Testis (tissue), 3 donors: ENCODE measurements around the gene LDHB. TPM values are rescaled to one million over a fixed set of nuclear protein-coding genes. Genes with fewer than 3 reads are reported as not detected.

Experiments used
- DNase-seq: peaks from one replicate; pipeline ENCODE4 v3.0.0-alpha.2; 2019
- H3K27ac ChIP-seq, 2 donors: fragments of 200-600 bp; sonication (generic); one replicate each; pipeline ENCODE4 v1.5.1; 2019
- H3K27me3 ChIP-seq: fragments of 200-600 bp; sonication (generic); one replicate; pipeline ENCODE4 v1.5.1; 2019
- H3K36me3 ChIP-seq: fragments of 200-600 bp; sonication (generic); one replicate; pipeline ENCODE4 v1.5.1; 2017; ENCODE audit warnings: low read depth; ENCODE audit errors: missing control alignments
- H3K4me1 ChIP-seq: fragments of 200-600 bp; sonication (generic); one replicate; pipeline ENCODE4 v1.5.1; 2019
- H3K4me3 ChIP-seq, 2 donors: fragments of 200-600 bp; sonication (generic); one replicate each; pipeline ENCODE4 v1.5.1; 2017 to 2019
- H3K9me3 ChIP-seq: fragments of 200-600 bp; sonication (generic); one replicate; pipeline ENCODE4 v1.5.1; 2017
- POLR2A ChIP-seq: fragments of 450-650 bp; IDR thresholded peaks from one replicate; pipeline ENCODE4 v1.6.1; 2017; ENCODE audit warnings: antibody characterized with exemption, mild to moderate bottlenecking, moderate library complexity
- WGBS, 2 donors: methylation state at CpG; one replicate each; pipeline ENCODE4 v1.1.5; 2018; 5-methylcytosine and 5-hydroxymethylcytosine counted together
- intact Hi-C: fragments of 100-400 bp; cut with DNase I; formaldehyde crosslinking; loops from one replicate; pipeline ENCODE4 v1.15.1; 2023; ENCODE audit warnings: low total_unique reads
- polyA plus RNA-seq: library from polyadenylated mRNA; stranded (reverse); fragments of 350-450 nt; fragmentation: Illumina TruSeq; extraction: RNeasy Lipid Tissue Mini Kit (QIAGEN cat#74804); gene quantifications from one replicate; pipeline ENCODE4 v1.2.3, GENCODE V29; 2014; ENCODE audit warnings: low read depth, low replicate concordance; ENCODE audit not compliant: insufficient read depth
- total RNA-seq, 2 donors: library from RNA; depleted of rRNA; stranded (reverse); fragments of >200 nt; gene quantifications; one replicate each; pipeline ENCODE4 v1.2.3, GENCODE V29; 2016
- TF ChIP-seq, protein P1 (sequence below), 3 experiments: fragments of 450-650 bp in 2 of 3; fragments of 200-600 bp in 1 of 3; sonication (generic) in 1 of 3; IDR thresholded peaks; one replicate each; pipeline ENCODE4 v1.5.1; 2016 to 2019; ENCODE audit warnings: antibody characterized with exemption in 3 of 3, mild to moderate bottlenecking in 2 of 3, moderate library complexity in 1 of 3

Gene LDHB
- total and polyA plus RNA-seq, 3 donors from 2014 or later: 158 to 259 (median 196) TPM

DNA sequence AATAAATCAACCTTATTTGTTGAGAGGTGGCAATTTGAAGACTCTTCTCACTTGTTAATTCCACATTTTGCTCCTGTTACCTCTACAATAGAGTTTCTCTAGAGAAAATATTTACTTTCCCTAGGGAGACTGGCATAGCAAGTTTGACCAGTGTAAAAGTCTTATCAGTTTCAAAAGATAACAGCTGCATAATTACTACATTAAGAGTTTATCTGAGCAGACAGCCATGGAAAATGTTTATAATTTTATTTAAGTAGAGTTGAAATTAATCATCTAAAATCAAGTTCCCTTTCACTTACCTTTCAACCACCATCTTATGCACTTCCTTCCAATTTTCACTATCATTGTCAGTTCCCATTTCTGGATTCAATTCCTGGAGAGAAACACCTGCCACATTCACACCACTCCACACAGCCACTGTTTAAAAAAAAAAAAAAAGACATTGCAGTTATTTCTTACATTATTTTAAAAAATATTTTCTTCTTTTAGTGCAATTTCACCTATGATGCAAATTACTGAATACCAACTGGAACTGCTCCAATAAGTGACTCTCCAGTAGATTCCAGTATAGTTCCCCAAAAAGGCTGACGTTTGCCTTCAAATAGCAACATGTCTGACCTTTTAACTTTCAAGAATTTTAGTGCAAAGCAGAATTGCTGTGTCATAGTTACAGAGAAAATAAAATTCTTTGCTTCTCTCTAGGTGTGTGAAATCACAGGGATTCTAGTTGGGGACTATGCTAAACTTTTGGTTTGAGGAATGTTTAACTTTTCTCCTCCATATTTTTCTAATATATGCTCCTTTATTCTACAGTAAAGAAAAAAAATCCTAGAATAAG lies 19.4 kb downstream of the LDHB start:
- no peak overlapping the region for H3K4me3 ChIP-seq
- H3K27me3 ChIP-seq: no peaks in the 10 kb centered on the region
- H3K27ac ChIP-seq: no peak overlapping the region
- H3K9me3 ChIP-seq: no peaks in the 10 kb centered on the region
- no peak for DNase-seq
- H3K36me3 ChIP-seq: no peaks in the 10 kb centered on the region
- no peak for TF ChIP-seq POLR2A
- TF ChIP-seq, protein P1, sequence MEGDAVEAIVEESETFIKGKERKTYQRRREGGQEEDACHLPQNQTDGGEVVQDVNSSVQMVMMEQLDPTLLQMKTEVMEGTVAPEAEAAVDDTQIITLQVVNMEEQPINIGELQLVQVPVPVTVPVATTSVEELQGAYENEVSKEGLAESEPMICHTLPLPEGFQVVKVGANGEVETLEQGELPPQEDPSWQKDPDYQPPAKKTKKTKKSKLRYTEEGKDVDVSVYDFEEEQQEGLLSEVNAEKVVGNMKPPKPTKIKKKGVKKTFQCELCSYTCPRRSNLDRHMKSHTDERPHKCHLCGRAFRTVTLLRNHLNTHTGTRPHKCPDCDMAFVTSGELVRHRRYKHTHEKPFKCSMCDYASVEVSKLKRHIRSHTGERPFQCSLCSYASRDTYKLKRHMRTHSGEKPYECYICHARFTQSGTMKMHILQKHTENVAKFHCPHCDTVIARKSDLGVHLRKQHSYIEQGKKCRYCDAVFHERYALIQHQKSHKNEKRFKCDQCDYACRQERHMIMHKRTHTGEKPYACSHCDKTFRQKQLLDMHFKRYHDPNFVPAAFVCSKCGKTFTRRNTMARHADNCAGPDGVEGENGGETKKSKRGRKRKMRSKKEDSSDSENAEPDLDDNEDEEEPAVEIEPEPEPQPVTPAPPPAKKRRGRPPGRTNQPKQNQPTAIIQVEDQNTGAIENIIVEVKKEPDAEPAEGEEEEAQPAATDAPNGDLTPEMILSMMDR (IDR thresholded peaks at IDR 0.05): no peak
- intact Hi-C loops: no loop called here
- H3K4me1 ChIP-seq: no peaks in the 10 kb centered on the region
- 33 to 50% methylated on average over 1 of the region's 1 CpG for WGBS, 2 donors

DNA sequence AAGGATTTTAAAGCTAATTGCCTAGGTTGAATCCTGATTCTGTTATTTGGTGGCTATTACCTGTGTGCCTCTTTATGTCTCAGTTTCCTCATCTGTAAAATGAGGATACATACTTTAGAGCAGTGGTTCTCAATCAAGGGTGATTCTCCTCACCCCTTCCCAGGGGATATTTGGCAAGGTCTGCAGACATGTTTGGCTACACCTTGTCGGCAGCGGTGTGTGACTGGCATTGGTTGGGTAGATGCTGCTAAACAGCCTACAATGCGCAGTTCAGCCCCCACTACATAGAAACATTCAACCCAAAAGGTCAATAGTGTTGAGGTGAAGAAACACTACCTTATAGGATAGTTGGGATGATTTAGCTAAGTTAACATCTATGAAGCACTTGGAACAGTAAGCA lies 23.4 kb downstream of the LDHB start:
- Histone ChIP-seq H3K27ac (no peak overlapping the region), H3K36me3 (no peaks in the 10 kb centered on the region), H3K9me3 (no peaks in the 10 kb centered on the region), H3K27me3 (no peaks in the 10 kb centered on the region), H3K4me3 (no peak overlapping the region), H3K4me1 (no peaks in the 10 kb centered on the region)
- 95 to 100% methylated on average over 3 of the region's 3 CpGs for whole genome bisulfite sequencing, 2 donors
- DNase-seq: no peak
- no peak for TF ChIP-seq POLR2A
- TF ChIP-seq, protein P1 (IDR thresholded peaks at IDR 0.05): no peak
- intact Hi-C loops: no loop called here

DNA sequence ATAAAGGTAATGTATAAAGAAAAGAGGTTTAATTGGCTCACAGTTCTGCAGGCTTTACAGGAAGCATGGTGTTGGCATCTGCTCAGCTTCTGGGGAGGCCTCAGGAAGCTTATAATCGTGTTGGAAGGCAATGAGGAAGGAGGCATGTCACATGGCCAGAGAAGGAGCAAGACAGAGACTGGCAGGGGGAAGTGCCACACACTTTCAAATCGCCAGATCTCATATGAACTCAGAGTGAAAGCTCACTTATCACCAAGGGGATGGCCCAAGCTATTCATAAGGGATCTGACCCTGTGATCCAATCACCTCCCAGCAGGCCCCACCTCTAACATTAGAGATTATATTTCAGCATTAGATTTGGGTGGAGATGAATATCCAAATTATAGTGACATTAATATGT lies 26.3 kb downstream of the LDHB start:
- H3K4me1 ChIP-seq: no peaks in the 10 kb centered on the region
- no peaks in the 10 kb centered on the region for H3K9me3 ChIP-seq
- H3K27ac ChIP-seq: no peak overlapping the region
- no peaks in the 10 kb centered on the region for H3K27me3 ChIP-seq
- TF ChIP-seq, protein P1 (IDR thresholded peaks at IDR 0.05): no peak
- no peak for TF ChIP-seq POLR2A
- intact Hi-C loops: no loop called here
- 37 to 38% methylated on average over 2 of the region's 2 CpGs for WGBS, 2 donors
- no peak overlapping the region for H3K4me3 ChIP-seq
- no peak for DNase-seq
- H3K36me3 ChIP-seq: no peaks in the 10 kb centered on the region

DNA sequence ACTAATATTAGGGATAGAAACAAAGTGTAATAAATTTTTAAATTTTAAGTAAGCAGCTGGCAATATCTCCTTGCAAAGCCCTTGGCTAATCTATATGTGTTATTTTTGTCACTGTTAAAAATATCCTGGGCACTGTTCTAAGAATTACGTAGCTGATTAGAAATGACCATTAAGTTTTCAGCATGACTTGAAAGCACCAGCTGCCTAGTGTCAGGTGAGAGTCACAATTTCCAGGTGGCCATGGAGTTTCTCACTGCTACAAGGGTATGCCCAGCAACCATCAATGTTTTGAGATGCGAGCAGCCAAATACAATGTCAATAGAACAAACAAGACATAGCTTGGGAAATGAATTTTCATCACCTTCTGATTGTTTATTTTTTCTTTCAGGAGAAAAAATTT lies 29.7 kb downstream of the LDHB start:
- intact Hi-C loops: no loop called here
- WGBS, 2 donors: 91 to 97% methylated on average over 2 of the region's 2 CpGs
- H3K27ac ChIP-seq: no peak overlapping the region

More for the DNA sequence above, 29.7 kb downstream of the LDHB start:
- Histone ChIP-seq H3K27me3 (no peaks in the 10 kb centered on the region), H3K36me3 (no peaks in the 10 kb centered on the region), H3K4me3 (no peak overlapping the region), H3K9me3 (no peaks in the 10 kb centered on the region), H3K4me1 (no peaks in the 10 kb centered on the region)
- DNase-seq: no peak
- TF ChIP-seq, protein P1 (IDR thresholded peaks at IDR 0.05): no peak
- TF ChIP-seq POLR2A: no peak
